Measurements from ENCODE around the gene PICALM.
"Not testable (repeated sequence)": the region's sequence is repeated elsewhere in the genome, so short reads cannot be mapped to it uniquely, and the experiment has no call there.

Gene PICALM

DNA sequence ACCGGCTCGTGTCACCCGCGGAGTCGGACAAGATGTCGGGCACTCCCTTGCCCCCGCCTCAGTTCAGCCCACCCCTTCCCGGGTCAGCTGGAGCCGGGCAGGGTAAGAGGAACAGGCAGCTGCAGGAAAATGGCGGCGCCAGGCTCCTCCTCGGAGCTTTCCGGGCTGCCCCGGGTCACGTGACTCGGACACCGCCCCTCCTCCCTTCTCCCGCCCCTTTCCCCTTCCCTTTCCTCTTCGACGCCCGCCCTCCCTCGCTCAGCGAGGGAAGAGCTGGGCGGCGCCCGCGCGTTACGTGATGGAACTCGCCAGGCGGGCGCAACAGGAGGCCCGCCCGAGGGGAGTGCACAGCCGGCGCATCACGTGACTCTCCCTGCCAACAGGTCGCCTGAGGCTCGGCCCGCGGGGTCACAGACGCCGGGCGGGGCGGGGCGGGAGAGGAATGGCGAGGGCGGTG lies at the start of gene PICALM:
PICALM (minus strand) TSS at position 134 of the 457 bp plus-strand sequence. CDS start 304 bp downstream, outside the sequence.
- FAIRE-seq (peak; percentile 80), DNase-seq (ENCODE audit: insufficient read length, low spot score) (peak; percentile 86)
- peak; percentile 81 for TF ChIP-seq POLR2A (IDR thresholded peaks at IDR 0.05; ENCODE audit: low read depth, low read length)

DNA sequence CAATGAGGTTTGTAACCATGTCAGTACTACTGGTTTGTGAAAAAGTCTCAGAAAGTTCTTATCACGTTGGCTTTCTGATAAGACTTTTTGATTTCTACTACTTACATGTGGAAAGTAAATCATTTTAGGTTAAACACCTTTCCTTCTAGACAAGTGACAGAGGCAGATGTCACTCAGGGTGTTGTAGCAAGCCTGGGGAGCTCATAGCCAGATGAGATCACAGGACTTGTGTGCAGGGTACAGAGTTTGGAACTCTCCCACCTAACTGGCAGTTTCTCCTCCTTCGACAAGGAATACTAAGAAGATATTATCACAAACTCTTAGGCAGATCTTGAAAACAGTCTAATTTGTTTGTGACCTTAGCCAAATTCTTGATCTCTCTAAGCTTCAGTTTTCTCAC lies 49.4 kb upstream of the PICALM start:
- no peak for TF ChIP-seq POLR2A (IDR thresholded peaks at IDR 0.05; ENCODE audit: low read depth, low read length)
- DNase-seq (ENCODE audit: insufficient read length, low spot score) (no peak), FAIRE-seq (no peak)

- FAIRE-seq, result peak; percentile 41
- DNase-seq (ENCODE audit: insufficient read length, low spot score), result no peak
- no peak for TF ChIP-seq POLR2A (IDR thresholded peaks at IDR 0.05; ENCODE audit: low read depth, low read length)
Observed at GRCh38 chr11:86117712-86118063, 48.8 kb upstream of the PICALM start.

GRCh38 chr11:86117001-86117711 lies 48.3 kb upstream of the PICALM start:
- FAIRE-seq (peak; percentile 92), DNase-seq (ENCODE audit: insufficient read length, low spot score) (no peak)

DNA sequence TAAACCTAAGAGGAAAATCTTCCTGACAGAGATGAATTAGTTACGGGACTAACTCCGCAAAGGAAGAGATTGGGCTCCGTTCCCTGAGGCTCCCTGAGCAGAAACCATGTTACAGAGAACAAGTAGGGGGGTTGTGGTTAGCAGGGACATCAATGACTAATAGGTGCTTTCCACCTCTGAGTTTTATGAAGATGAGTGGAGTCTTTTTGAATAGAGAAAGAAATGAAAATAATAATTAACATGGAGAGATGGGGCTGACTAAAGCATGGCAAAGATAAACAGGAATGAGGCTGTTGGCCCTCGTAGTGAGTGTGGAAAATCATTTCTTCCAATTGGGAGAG lies 47.5 kb upstream of the PICALM start:
- peak; percentile 74 for DNase-seq (ENCODE audit: insufficient read length, low spot score)
- FAIRE-seq, result peak; percentile 97
- TF ChIP-seq POLR2A (IDR thresholded peaks at IDR 0.05; ENCODE audit: low read depth, low read length), result no peak

More at GRCh38 chr11:86117001-86117711, 48.3 kb upstream of the PICALM start:
- TF ChIP-seq POLR2A (IDR thresholded peaks at IDR 0.05; ENCODE audit: low read depth, low read length), result no peak

DNA sequence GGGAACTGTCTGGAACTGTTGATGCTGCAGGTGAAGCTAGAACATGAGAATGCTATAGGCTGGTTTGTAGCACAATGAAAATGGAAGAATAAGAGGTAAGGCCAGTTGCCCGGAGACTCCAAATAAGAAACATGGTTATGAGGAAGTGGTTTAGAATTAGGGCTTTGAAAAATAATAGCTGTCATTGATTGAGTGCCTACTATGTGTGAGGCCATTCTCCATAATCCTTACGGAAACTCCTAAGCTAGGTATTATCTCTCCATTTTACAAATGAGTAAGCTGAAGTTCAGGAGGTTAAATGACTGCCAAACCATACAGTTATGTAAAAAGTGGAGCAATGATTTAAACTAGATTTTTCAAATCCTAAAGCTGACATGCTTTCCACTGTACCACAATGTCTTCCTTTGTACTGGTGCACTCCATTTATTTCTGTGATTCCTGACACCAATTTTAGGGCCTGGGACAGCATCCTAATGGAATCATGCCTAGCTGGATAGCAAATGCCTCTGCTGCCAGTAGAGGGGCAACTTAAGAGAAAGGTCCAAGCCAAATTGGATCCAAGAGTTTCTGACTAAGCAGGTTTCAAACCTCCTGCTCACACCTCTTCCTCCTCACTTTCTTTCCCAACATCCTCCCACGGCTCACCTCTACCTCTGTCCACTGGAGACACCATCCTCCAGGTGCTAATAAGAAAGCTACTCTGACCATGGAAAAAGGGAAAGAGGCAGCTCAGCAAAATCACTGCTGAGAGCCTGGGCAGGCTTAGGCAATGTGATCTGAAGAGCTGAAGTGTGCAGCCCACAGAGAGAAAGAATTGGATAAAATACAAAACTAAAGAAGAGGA lies 46.9 kb upstream of the PICALM start:
- no peak for FAIRE-seq
- DNase-seq (ENCODE audit: insufficient read length, low spot score), result no peak

GRCh38 chr11:86108890-86109638 lies 40.2 kb upstream of the PICALM start:
- FAIRE-seq (no peak), DNase-seq (ENCODE audit: insufficient read length, low spot score) (no peak)
- TF ChIP-seq POLR2A (IDR thresholded peaks at IDR 0.05; ENCODE audit: low read depth, low read length), result no peak

More for the DNA sequence above, 46.9 kb upstream of the PICALM start:
- TF ChIP-seq POLR2A (IDR thresholded peaks at IDR 0.05; ENCODE audit: low read depth, low read length), result no peak

- TF ChIP-seq POLR2A (IDR thresholded peaks at IDR 0.05; ENCODE audit: low read depth, low read length), result no peak
- FAIRE-seq (peak; percentile 81), DNase-seq (ENCODE audit: insufficient read length, low spot score) (no peak)
Observed at GRCh38 chr11:86108191-86108590, 39.3 kb upstream of the PICALM start.

DNA sequence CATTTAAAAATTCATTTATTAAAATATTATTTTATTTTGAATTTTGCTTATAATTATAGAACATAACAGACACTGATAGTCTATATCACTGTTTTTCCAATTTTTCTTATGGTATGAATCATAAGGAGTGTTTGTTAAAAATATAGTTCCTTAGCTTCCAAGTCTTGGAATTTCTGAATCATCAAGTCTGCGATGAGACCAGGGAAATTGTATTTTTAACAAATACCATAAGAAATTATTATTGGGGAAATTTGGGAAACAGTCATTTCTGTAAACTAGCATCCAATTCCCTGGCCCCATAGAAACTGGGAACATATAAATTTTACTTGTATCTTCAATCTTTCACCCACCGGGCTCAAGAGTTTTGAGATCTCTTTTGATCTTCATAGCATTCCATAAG lies 38.0 kb upstream of the PICALM start:
- no peak for DNase-seq (ENCODE audit: insufficient read length, low spot score)
- TF ChIP-seq POLR2A (IDR thresholded peaks at IDR 0.05; ENCODE audit: low read depth, low read length), result no peak
- FAIRE-seq, result no peak

DNA sequence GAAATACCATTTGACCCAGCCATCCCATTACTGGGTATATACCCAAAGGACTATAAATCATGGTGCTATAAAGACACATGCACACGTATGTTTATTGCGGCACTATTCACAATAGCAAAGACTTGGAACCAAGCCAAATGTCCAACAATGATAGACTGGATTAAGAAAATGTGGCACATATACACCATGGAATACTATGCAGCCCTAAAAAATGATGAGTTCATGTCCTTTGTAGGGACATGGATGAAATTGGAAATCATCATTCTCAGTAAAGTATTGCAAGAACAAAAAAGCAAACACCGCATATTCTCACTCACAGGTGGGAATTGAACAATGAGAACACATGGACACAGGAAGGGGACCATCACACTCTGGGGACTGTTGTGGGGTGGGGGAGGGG lies 37.1 kb upstream of the PICALM start:
- DNase-seq (ENCODE audit: insufficient read length, low spot score); FAIRE-seq: not testable (repeated sequence)

- DNase-seq (ENCODE audit: insufficient read length, low spot score); FAIRE-seq: not testable (repeated sequence)
Observed at GRCh38 chr11:86105601-86106000, 36.7 kb upstream of the PICALM start.

DNA sequence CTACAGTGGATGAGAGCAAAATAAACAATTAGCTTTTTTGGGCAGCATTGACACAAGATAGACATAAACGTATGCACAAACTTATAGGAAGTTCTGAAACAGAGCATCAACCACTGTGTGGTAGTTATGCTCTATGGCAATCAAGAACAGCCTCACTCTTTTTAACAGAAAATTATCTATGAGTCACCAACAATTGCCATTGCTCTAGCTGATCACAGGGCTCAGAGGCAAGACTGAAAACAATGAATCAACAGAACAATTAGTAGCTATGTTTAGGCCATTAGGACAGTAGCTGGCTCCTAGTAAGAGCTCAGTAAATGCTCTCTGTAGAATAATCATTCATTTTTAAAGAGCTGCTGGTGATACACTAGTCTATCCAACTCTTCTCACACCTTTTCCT lies 34.9 kb upstream of the PICALM start:
- FAIRE-seq (peak; percentile 43), DNase-seq (ENCODE audit: insufficient read length, low spot score) (no peak)
- no peak for TF ChIP-seq POLR2A (IDR thresholded peaks at IDR 0.05; ENCODE audit: low read depth, low read length)

DNA sequence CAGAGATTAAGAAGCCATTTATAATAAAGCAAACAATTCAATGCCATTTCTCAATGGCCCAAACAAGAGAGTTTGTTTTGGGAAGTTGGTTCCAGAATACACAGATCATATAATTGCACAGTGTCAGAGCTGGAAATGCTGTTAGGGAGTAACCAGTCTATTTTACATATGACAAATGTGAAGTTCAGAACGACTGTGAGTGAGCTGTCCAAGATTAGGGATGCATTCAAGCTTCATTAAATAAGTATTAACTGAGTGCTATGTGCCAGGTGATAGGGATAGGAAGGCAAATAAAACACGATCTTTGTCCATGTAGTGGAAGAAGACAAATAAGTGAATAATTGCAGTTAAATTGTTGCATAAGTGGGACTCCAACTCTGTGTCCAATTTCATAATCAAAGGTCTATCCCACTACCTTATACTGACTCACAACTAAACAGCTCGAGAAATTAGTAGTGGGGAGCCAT lies 33.1 kb upstream of the PICALM start:
- no peak for FAIRE-seq

DNA sequence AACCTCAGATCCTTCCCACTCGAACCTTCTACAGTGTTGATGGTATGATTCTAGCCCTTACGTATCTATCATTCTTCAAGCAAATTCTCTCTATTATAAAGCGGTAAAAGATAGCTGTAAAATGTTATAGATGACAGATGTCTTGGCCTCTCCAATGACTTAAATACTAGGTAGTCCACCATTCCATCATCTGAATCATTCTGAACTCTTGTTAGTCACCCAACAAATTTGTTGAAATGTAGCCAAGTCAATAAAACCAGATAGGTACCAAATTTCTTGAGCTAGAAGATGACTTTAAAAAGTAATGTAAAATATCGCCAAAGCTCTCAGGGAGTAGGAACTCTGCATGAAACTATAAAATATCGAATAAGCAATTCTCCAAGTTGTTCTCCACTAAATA lies 32.6 kb upstream of the PICALM start:
- DNase-seq (ENCODE audit: insufficient read length, low spot score), result no peak
- no peak for TF ChIP-seq POLR2A (IDR thresholded peaks at IDR 0.05; ENCODE audit: low read depth, low read length)

More for the DNA sequence above, 33.1 kb upstream of the PICALM start:
- DNase-seq (ENCODE audit: insufficient read length, low spot score), result no peak
- no peak for TF ChIP-seq POLR2A (IDR thresholded peaks at IDR 0.05; ENCODE audit: low read depth, low read length)

More for the DNA sequence above, 32.6 kb upstream of the PICALM start:
- peak; percentile 91 for FAIRE-seq
